HG03342 (cell line): ENCODE measurements around the gene PCP4L1.
"Not testable (repeated sequence)": the region's sequence is repeated elsewhere in the genome, so short reads cannot be mapped to it uniquely, and the experiment has no call there.

Experiments
- ATAC-seq: cut with Tn5 transposase; IDR thresholded peaks from one replicate; pipeline ENCODE4 v1.9.1; 2021; ENCODE audit warnings: mild to moderate bottlenecking, moderate library complexity; ENCODE audit not compliant: unreplicated experiment

The PCP4L1 gene

GRCh38 chr1:161227196-161227871, 31.2 kb upstream of the PCP4L1 start:
- ATAC-seq: peak; percentile 37

DNA sequence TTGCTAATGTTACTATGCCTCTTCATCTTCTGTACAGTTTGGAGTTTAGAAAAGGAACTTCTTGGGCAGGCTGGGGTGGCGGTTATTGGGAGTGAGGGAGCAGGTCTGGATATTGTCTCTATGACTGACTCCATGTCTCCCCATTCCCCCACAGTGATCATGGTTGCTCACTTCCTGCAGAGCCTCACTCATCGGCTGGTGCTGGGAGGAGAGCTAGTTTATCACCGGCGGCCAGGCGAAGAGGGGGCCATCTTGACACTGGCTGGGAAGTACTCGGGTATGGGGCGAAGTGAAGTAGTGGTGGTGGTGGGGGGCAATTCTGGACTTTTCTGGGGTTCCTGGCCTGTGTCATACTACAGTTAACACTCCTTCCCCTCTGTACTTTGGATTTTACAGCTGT, 30.5 kb upstream of the PCP4L1 start:
- ATAC-seq: no peak

- no peak for ATAC-seq
These were observed 28.6 kb upstream of the PCP4L1 start for GRCh38 chr1:161229896-161230295.

- no peak for ATAC-seq
These were observed 27.8 kb upstream of the PCP4L1 start for GRCh38 chr1:161230762-161231161.

GRCh38 chr1:161233102-161233501, 25.4 kb upstream of the PCP4L1 start:
- no peak for ATAC-seq

DNA sequence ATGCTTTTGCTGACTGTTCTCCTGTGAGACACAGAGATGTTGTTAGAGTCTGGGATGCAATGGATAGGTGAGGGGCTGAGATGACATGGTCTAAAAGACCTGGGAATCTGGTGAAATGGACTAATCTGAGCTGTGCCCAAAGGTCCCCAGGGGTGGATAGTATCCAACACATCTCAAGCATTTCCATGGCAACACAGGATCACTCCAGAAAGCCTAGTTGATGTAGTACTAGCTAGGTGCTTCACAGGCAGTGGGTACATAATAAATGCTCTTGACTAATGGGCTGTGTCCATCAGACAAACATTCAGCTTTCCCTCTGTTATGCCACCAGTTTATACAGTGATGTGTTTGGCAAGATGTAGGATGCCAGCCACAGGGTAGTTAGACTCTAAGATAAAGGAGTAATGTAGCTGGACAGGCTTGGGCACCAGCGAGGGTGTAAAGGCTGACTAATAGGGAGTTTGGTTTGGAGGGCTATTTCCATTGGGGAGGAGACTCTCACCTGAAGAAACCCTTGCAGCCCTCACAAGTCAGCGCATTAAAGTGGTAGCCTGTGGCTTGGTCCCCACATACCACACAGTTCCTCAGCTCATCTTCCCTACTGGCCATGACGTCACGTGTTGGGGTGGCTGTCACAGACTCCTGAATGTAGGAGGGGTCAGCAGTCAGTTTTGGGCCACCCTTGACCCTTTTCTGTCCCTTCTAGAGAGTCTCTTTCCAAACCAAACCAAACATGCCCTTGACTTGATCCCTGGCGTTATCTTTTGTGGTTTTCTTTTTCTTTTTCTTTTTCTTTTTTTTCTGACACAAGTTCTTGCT, 22.4 kb upstream of the PCP4L1 start:
- no peak for ATAC-seq

GRCh38 chr1:161238039-161238473, 20.5 kb upstream of the PCP4L1 start, which contains the start of gene NR1I3:
Gene NR1I3, minus strand, starts transcription at chr1:161238203. Its CDS starts 1,638 bp downstream, at chr1:161236565.
- no peak for ATAC-seq

- no peak for ATAC-seq
These were observed 16.9 kb upstream of the PCP4L1 start for GRCh38 chr1:161241682-161242081.

GRCh38 chr1:161242313-161242712, 16.2 kb upstream of the PCP4L1 start:
- ATAC-seq: no peak

GRCh38 chr1:161244888-161245287, 13.7 kb upstream of the PCP4L1 start:
- no peak for ATAC-seq

DNA sequence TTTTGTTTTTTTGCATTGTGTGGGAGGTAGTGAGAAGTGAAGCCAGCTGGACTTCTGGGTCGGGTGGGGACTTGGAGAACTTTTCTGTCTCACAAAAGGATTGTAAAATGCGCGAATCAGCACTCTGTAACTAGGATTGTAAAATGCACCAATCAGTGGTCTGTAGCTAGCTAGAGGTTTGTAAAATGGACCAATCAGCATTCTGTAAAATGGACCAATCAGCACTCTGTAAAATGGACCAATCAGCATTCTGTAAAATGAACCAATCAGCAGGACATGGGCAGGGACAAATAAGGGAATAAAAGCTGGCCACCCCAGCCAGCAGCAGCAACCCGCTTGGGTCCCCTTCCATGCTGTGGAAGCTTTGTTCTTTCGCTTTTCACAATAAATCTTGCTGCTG, 8.4 kb upstream of the PCP4L1 start:
- ATAC-seq: not testable (repeated sequence)

- no peak for ATAC-seq
These were observed 7.7 kb upstream of the PCP4L1 start for GRCh38 chr1:161250829-161251228.

DNA sequence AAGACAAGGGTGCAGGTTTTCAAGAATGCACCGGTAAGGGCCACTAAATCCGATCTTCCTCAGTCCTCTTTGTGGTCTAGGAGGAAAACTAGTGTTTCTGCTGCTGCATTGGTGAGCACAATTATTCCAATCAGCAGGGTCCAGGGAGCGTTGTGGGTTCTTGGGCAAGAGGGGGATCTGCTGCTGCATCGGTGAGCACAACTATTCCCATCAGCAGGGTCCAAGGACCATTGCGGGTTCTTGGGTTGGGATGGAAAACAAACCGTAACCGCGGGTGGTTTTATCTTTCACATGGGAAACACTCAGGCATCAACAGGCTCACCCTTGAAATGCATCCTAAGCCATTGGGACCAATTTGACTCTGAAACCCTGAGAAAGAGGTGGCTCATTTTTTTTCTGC, 7.0 kb upstream of the PCP4L1 start:
- ATAC-seq: no peak

GRCh38 chr1:161255302-161255701, 3.2 kb upstream of the PCP4L1 start:
- ATAC-seq: not testable (repeated sequence)

- ATAC-seq: not testable (repeated sequence)
These were observed 2.5 kb upstream of the PCP4L1 start for GRCh38 chr1:161255955-161256520.

DNA sequence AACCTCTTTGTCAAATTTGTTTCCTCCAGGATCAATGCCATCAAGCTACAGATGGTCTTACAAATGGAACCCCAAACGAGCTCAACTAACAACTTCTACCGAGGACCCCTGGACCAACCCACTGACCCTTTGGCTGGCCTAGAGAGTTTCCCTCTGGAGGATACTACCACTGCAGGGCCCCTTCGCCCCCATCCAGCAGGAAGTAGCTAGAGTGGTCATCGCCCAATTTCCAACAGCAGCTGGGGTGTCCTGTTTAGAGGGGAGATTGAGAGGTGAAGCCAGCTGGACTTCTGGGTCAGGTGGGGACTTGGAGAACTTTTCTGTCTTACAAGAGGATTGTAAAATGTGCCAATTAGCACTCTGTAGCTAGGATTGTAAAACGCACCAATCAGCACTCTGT, 1.4 kb upstream of the PCP4L1 start:
- ATAC-seq: not testable (repeated sequence)

GRCh38 chr1:161259345-161259702, 779 bp downstream of the PCP4L1 start:
- no peak for ATAC-seq

GRCh38 chr1:161259765-161260164, 1.2 kb downstream of the PCP4L1 start:
- no peak for ATAC-seq

GRCh38 chr1:161260376-161261260, 2.1 kb downstream of the PCP4L1 start:
- ATAC-seq: peak; percentile 23

GRCh38 chr1:161261261-161262235, 3.0 kb downstream of the PCP4L1 start:
- ATAC-seq: peak; percentile 43
